CD14-positive monocyte (primary cell): ENCODE data around the gene LMTK2. TPM values are rescaled to one million over a fixed set of nuclear protein-coding genes. Genes with fewer than 3 reads are reported as not detected.

ENCODE experiments used
- DNase-seq, 3 donors: peaks; one replicate each; pipeline ENCODE4 v3.0.0-alpha.2; 2011 to 2022
- H2AFZ ChIP-seq: 2 replicates; pipeline ENCODE4 v1.6.0; 2012; ENCODE audit warnings: mild to moderate bottlenecking, low read depth, low read length, inconsistent platforms; ENCODE audit not compliant: insufficient read depth, poor library complexity, severe bottlenecking
- H3K27ac ChIP-seq, 2 donors: 1 replicate in 1 of 2; 2 replicates in 1 of 2; pipeline ENCODE4 v1.5.1; 2012 to 2013; ENCODE audit warnings: low read length in 2 of 2, control low read depth in 1 of 2, inconsistent platforms in 1 of 2, low read depth in 1 of 2, mild to moderate bottlenecking in 1 of 2
- H3K27me3 ChIP-seq, 2 donors: one replicate each; pipeline versions ENCODE4 v1.6.0 to v1.6.1; 2011 to 2013; ENCODE audit warnings: low read length in 2 of 2; ENCODE audit not compliant: control insufficient read depth in 2 of 2, insufficient read depth in 2 of 2
- H3K36me3 ChIP-seq, 2 donors: replicated peaks in 1 of 2; 1 replicate in 1 of 2; 2 replicates in 1 of 2; pipeline versions ENCODE4 v1.5.1 to v1.6.1; 2012 to 2013; ENCODE audit warnings: low read length in 2 of 2, control low read depth in 1 of 2, inconsistent platforms in 1 of 2, mild to moderate bottlenecking in 1 of 2; ENCODE audit not compliant: insufficient read depth in 2 of 2, control insufficient read depth in 1 of 2
- H3K4me1 ChIP-seq, 2 donors: 1 replicate in 1 of 2; 2 replicates in 1 of 2; pipeline versions ENCODE4 v1.5.1 to v1.6.1; 2012 to 2013; ENCODE audit warnings: low read length in 2 of 2, control low read depth in 1 of 2, inconsistent platforms in 1 of 2, mild to moderate bottlenecking in 1 of 2, moderate library complexity in 1 of 2; ENCODE audit not compliant: insufficient read depth in 2 of 2, control insufficient read depth in 1 of 2
- H3K4me2 ChIP-seq: replicated peaks from 2 replicates; pipeline ENCODE3; 2012; ENCODE audit warnings: low read length, moderate library complexity, mild to moderate bottlenecking; ENCODE audit not compliant: poor library complexity, severe bottlenecking; ENCODE audit errors: extremely low read depth
- H3K4me3 ChIP-seq, 3 experiments: fragments of 200-600 bp in 1 of 3; sonication (generic) in 1 of 3; replicated peaks in 1 of 3; 1 replicate in 2 of 3; 2 replicates in 1 of 3; pipeline ENCODE4 v1.5.1; 2011 to 2013; ENCODE audit warnings: low read length in 3 of 3, mild to moderate bottlenecking in 3 of 3, control low read depth in 2 of 3, low read depth in 2 of 3, inconsistent platforms in 1 of 3, moderate library complexity in 1 of 3
- H3K79me2 ChIP-seq: 2 replicates; pipeline ENCODE4 v1.6.0; 2012; ENCODE audit warnings: mild to moderate bottlenecking, control low read depth, inconsistent platforms, low read length, moderate library complexity; ENCODE audit not compliant: insufficient read depth
- H3K9ac ChIP-seq: 2 replicates; pipeline ENCODE4 v1.6.0; 2017; ENCODE audit warnings: low read length, mild to moderate bottlenecking; ENCODE audit not compliant: insufficient read depth, poor library complexity, severe bottlenecking
- H3K9me3 ChIP-seq, 2 donors: replicated peaks in 1 of 2; 1 replicate in 1 of 2; 2 replicates in 1 of 2; pipeline versions ENCODE4 v1.5.1 to v1.6.1; 2012 to 2013; ENCODE audit warnings: low read length in 2 of 2, control low read depth in 1 of 2; ENCODE audit not compliant: control insufficient read depth in 1 of 2, insufficient read depth in 1 of 2
- H4K20me1 ChIP-seq: 2 replicates; pipeline ENCODE4 v1.6.0; 2012; ENCODE audit warnings: mild to moderate bottlenecking, low read length, control low read depth, moderate library complexity; ENCODE audit not compliant: insufficient read depth
- H3K27ac Mint-ChIP-seq, 7 donors: one replicate each; pipeline ENCODE4 v1.8.0; 2020; ENCODE audit warnings: mild to moderate bottlenecking in 7 of 7, mixed read lengths in 7 of 7, moderate library complexity in 6 of 7, inconsistent platforms in 2 of 7
- H3K27me3 Mint-ChIP-seq, 3 donors: one replicate each; pipeline ENCODE4 v1.8.0; 2021 to 2022; ENCODE audit warnings: low read depth in 3 of 3, mild to moderate bottlenecking in 3 of 3, mixed read lengths in 3 of 3, moderate library complexity in 3 of 3, inconsistent platforms in 1 of 3
- H3K36me3 Mint-ChIP-seq, 2 donors: one replicate each; pipeline ENCODE4 v1.8.0; 2020; ENCODE audit warnings: mixed read lengths in 2 of 2, inconsistent platforms in 1 of 2, mild to moderate bottlenecking in 1 of 2
- H3K4me1 Mint-ChIP-seq: one replicate; pipeline ENCODE4 v1.8.0; 2020; ENCODE audit warnings: mild to moderate bottlenecking, mixed read lengths
- H3K4me3 Mint-ChIP-seq, 2 donors: one replicate each; pipeline ENCODE4 v1.8.0; 2020; ENCODE audit warnings: mild to moderate bottlenecking in 2 of 2, mixed read lengths in 2 of 2, moderate library complexity in 1 of 2
- H3K9me3 Mint-ChIP-seq, 7 donors: one replicate each; pipeline ENCODE4 v1.8.0; 2020 to 2022; ENCODE audit warnings: mixed read lengths in 7 of 7, mild to moderate bottlenecking in 6 of 7, moderate library complexity in 6 of 7, inconsistent platforms in 2 of 7
- CTCF ChIP-seq: fragments of 200-600 bp; IDR thresholded peaks from one replicate; pipeline ENCODE4 v1.8.0; 2022; ENCODE audit warnings: antibody characterized with exemption, mild to moderate bottlenecking
- whole genome bisulfite sequencing: methylation state at CpG from one replicate; pipeline ENCODE4 v1.1.5; 2013; ENCODE audit warnings: missing lambda C conversion rate; ENCODE audit not compliant: insufficient coverage; 5-methylcytosine and 5-hydroxymethylcytosine counted together
- intact Hi-C, 2 donors: fragments of 100-400 bp; cut with micrococcal nuclease; formaldehyde crosslinking; loops; one replicate each; pipeline versions ENCODE4 v1.15.0 to v1.15.1; 2023
- polyA plus RNA-seq, 3 donors: library from polyadenylated mRNA; depleted of rRNA in 1 of 3; unstranded in 2 of 3; stranded (reverse) in 1 of 3; fragments of 300-500 nt in 2 of 3; fragments of >200 nt in 1 of 3; fragmentation: Illumina TruSeq in 2 of 3; gene quantifications; 1 replicate in 2 of 3; 2 replicates in 1 of 3; pipeline ENCODE4 v1.2.3, GENCODE V29; 2012 to 2021

LMTK2 gene
- polyA plus RNA-seq, 3 donors: 1.7 to 9.2 (median 1.8) TPM

- Histone ChIP-seq H3K4me2 (no peak overlapping the region), H4K20me1 (no peaks in the 10 kb centered on the region), H3K36me3 (no peaks in the 10 kb centered on the region), H3K79me2 (no peaks in the 10 kb centered on the region), H3K4me1 (no peaks in the 10 kb centered on the region), H2AFZ (no peak overlapping the region), H3K27ac (no peak overlapping the region), H3K9ac (no peak overlapping the region), H3K9me3 (no peaks in the 10 kb centered on the region), H3K4me3 (no peak overlapping the region), H3K27me3 (no peaks in the 10 kb centered on the region)
- Mint-ChIP-seq H3K27me3 (peaks cover 15 to 21% (median 15%) of the 10 kb centered on the region in 3 donors), H3K27ac (no peak overlapping the region), H3K4me1 (no peaks in the 10 kb centered on the region), H3K4me3 (no peak overlapping the region), H3K9me3 (no peaks in the 10 kb centered on the region), H3K36me3 (no peaks in the 10 kb centered on the region)
- DNase-seq: no peak
- TF ChIP-seq CTCF: no peak
- 93% methylated on average over 7 of the region's 11 CpGs for WGBS
- intact Hi-C loops: no loop called here
Measured at GRCh38 chr7:98086281-98086718, 20.4 kb upstream of the LMTK2 start.

GRCh38 chr7:98088109-98088508, 18.6 kb upstream of the LMTK2 start:
- H3K27me3 ChIP-seq: no peaks in the 10 kb centered on the region
- no peaks in the 10 kb centered on the region for H3K4me1 Mint-ChIP-seq
- no peak overlapping the region for H3K4me2 ChIP-seq
- no peak overlapping the region for H3K4me3 Mint-ChIP-seq
- DNase-seq: no peak
- no peak overlapping the region for H2AFZ ChIP-seq
- H3K27me3 Mint-ChIP-seq: peaks cover 17 to 19% (median 19%) of the 10 kb centered on the region in 3 donors
- H3K27ac ChIP-seq: no peak overlapping the region
- H3K27ac Mint-ChIP-seq: no peak overlapping the region
- no peak overlapping the region for H3K4me3 ChIP-seq
- intact Hi-C loops: no loop called here
- H3K36me3 ChIP-seq: no peaks in the 10 kb centered on the region
- H4K20me1 ChIP-seq: no peaks in the 10 kb centered on the region
- H3K9me3 ChIP-seq: no peaks in the 10 kb centered on the region
- H3K9ac ChIP-seq: no peak overlapping the region
- no peaks in the 10 kb centered on the region for H3K79me2 ChIP-seq
- no peak for TF ChIP-seq CTCF
- no peaks in the 10 kb centered on the region for H3K4me1 ChIP-seq
- H3K36me3 Mint-ChIP-seq: no peaks in the 10 kb centered on the region
- WGBS: no CpG with 5 or more reads among the region's 3 CpGs
- no peaks in the 10 kb centered on the region for H3K9me3 Mint-ChIP-seq
